CD1c-positive myeloid dendritic cell (primary cell): ENCODE data around the gene C1orf56.

ENCODE experiments used
- DNase-seq: peaks from one replicate; pipeline ENCODE4 v3.0.0-alpha.2; 2016; ENCODE audit errors: extremely low spot score

Gene C1orf56, protein sequence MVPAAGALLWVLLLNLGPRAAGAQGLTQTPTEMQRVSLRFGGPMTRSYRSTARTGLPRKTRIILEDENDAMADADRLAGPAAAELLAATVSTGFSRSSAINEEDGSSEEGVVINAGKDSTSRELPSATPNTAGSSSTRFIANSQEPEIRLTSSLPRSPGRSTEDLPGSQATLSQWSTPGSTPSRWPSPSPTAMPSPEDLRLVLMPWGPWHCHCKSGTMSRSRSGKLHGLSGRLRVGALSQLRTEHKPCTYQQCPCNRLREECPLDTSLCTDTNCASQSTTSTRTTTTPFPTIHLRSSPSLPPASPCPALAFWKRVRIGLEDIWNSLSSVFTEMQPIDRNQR

GRCh38 chr1:151047591-151047924 lies at the start of gene C1orf56:
C1orf56 (plus strand) TSS chr1:151047751; CDS start chr1:151047848, 97 bp downstream.
- peak; percentile 46 for DNase-seq

DNA sequence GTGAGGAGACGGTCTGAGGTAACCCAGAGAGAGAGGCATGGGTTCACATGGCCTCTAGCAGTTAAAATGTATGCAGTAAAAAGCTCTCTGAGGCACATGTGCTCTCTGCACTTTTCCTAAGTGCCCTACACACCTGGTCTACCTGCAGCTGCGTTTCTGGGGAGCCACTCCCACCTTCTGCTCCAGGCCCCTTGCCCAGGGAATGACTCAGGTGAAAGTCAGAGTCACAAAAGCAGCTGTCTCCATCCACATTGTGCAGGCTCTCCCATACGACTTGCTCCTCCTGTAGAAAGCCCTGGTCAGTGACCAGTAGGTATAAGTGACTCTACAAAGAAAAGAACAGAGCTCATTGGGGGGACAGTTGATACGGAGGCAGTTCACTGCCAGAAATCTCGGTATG lies 49.6 kb upstream of the C1orf56 start:
- DNase-seq: no peak

DNA sequence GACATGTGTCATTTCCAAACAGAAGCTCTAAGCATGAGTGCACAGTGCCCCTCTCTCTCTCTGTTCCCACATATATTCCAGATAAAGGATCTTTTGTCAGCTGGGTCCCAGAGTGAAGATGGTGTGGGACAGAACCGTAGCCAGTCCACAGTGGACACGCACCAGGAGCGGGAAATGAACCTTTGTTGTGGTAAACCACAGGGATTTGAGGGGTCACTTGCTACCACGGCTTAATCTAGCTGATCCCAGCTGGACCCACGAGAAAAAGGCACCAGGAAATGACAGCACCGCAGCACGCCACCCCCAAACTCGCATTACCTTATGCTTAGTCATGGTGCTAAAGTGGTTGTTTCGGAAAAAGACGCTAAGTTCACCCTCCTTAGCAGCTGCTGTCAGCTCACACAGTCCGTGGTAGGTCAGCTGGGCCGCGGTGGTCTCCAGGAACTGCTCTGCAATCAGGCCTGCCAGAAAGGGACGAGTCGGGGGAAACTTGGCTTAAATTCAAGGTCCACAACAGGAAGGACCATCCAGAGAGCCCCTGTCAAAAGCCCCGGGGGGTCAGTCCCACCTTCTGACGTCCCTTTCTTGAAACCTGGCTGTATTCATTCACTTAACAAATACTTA lies 48.4 kb upstream of the C1orf56 start:
- peak; percentile 64 for DNase-seq

GRCh38 chr1:150999926-151000325 lies 47.6 kb upstream of the C1orf56 start:
- DNase-seq: peak; percentile 24

DNA sequence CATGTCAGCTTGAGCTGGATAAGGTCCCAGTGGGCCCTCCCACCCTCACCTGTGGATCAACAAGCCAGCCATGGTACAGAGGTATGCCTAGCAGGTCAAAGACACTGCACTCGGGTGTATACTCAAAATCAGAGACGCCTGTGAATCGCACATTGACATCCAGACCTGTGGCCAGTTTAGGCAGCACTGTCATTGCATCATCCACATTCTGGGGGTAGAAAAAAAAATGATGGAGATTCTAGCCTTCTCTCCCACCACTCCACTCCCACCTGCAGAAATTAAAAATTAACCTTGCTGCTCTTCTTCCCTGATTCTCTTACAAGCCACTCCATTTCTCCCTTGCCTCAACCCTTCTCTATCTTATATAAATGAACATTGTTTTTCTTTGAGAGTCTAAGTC lies 47.1 kb upstream of the C1orf56 start:
- DNase-seq: no peak

DNA sequence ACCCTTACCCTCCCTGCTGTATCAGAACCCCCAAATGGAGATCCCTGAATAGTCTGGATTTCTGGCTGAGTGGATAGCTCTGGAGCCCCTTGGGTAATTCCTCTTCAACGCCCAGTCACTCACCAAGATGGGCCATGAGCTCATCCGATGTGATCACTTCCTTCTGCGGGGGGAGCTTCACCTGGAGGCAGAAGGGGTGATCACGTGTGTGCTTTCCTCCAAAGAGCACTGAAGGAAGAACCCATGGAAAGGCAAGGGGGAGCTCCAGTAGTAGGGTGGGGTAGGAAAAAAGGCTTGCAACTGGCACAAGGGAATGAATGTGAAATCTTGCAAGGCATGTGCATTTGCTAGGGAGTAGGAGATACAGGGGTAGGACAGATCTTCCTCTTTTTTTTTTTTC lies 45.9 kb upstream of the C1orf56 start:
- peak; percentile 77 for DNase-seq

- DNase-seq: peak; percentile 67
These were observed 45.5 kb upstream of the C1orf56 start for GRCh38 chr1:151002051-151002450.

DNA sequence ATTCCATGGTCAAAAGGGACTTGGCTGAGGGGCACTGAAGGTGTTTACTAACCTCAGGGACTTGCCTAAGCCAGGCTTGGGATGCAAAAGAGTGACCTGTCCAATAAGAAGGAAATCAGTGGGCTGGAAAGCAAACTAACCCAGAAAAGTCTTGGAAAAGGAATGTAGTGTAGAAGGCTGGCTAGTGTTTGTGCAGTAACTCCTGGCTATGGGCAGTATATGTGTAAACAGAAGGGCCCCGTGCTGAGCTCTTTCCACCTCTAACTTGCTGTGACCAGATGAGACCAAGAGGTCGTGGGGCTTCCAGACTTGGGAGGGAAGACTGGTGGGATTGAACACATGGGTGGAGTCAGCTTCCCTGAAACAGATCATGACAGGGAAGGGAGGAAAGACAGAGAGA lies 44.9 kb upstream of the C1orf56 start:
- no peak for DNase-seq

GRCh38 chr1:151003180-151003579 lies 44.4 kb upstream of the C1orf56 start:
- DNase-seq: peak; percentile 53

- no peak for DNase-seq
These were observed 41.7 kb upstream of the C1orf56 start for GRCh38 chr1:151005729-151006319.

DNA sequence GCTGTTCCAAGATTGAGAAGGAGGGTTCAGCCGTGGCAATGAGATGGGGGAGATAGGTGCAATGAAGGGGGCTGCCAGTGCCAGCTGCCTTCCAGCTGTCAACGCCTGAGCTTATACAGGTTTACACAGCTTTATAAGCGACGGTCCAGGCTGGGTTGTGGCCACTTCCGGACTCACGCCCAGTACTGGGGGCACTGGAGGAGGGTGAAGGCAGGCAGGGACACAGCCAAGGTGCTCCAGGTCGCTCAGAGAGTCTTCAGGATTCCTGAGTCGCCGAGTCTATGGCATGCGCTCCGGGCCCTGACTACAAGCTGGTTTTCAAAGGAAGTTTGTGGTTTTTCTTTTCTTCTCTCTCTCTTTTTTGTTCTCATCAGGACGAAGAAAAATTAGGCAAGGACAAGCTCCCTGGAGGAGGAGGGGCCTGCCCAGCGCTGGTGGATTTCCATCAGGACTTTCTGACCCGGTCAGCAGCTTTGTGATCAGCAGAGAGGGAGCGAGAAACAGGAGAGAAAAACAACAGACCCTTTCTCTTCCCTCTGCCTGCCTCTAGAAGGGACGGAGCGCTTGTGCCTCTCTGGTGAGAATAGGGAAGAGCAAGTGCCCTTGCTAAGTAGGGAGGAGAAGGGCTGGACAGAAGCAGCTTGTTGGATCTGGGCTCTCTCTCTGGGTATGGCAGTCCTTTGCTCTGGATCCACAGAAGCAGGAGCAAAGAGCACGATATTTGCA lies 41.1 kb upstream of the C1orf56 start, which contains the start of gene MINDY1:
TSS of gene MINDY1 (minus strand) at position 576 of the 726 bp plus-strand sequence. CDS start 4,285 bp downstream, outside the sequence.
- peak; percentile 73 for DNase-seq

DNA sequence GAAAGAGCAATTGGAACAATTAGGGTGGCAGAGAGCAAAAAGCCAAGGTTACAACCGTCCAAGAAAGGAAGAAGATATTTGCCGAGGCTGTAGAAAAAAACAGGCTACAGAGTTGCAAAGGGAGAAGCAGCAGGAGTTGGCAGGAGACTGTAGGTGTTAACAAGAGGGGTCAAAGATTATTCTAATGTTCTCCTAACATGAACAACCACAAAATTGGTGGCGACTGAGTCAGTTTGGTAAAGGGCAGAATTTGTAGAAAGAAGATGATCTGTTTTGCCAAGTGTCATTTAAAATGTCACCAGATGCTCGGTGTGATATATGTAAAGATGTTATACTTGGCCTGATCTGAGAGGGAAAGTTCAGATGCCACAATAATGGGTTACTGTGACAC lies 39.7 kb upstream of the C1orf56 start:
- no peak for DNase-seq

DNA sequence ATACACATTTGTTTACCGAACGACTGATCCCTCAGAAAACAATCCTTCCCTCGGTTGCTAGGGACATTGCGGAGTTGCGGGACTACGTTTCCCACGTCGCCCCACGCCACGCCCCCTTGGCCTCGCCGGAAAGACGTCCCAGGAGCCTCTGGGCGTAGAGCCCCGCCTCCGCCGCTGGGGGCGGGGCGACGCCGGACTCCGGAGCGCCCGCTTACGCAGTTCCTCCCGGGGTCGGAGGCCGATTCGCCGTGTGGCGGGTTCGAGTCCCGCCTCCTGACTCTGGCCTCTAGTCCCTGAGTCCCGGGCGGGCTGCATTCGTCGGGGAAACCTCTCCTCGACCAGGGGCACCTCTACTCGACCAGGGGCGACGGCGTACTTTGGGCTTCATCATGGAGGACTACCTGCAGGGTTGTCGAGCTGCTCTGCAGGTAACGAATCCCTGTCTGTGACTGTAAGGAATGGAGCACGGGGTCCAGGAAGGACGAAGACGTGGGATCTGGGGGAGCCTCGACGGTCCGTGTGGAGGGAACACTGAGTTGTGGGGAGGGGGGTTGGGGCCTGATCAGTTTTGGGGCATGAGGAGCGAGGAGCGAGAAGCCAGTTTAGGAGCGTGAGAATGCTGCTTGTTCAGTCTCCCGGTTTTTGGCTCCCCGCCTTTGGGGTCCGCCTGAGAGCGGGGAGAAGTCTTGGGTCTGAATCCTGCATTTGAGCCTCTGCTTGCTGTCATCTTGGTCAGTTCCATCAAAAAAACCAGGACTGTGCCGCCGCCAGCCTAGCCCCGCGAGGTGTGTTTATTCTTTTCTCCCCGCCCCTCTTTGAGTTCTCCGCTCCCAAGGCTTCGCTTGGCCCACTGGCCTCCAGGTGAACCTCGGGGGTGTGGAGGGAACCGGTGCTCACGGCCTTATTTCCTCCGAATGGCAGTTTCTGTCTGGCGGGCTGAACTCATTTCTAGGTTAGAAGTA lies 39.0 kb upstream of the C1orf56 start, which contains the start of gene PRUNE1:
TSS of gene PRUNE1 (plus strand) at position 206 of the 962 bp plus-strand sequence. CDS start at position 390, 184 bp downstream.
- DNase-seq: peak; percentile 99

- no peak for DNase-seq
These were observed 38.4 kb upstream of the C1orf56 start for GRCh38 chr1:151009206-151009587.

- DNase-seq: no peak
These were observed 37.7 kb upstream of the C1orf56 start for GRCh38 chr1:151009674-151010345.

DNA sequence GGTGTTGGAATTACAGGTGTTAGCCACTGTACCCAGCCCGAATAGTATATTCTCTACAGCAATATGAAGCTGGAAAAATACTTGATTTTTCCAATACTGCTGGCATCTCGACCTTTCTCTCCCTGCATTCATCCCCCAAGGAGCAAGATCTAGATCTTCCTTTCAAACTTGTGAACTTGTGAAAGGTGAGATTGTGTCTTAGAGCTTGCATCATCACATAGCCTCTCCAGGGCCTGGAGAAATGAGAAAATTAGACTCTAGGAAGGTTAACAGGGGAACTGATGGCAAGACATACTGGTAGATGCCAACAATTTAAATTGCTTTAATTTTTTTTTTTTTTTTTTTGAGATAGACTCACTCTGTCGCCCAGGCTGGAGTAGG lies 37.2 kb upstream of the C1orf56 start:
- no peak for DNase-seq

GRCh38 chr1:151011154-151011850 lies 36.2 kb upstream of the C1orf56 start:
- no peak for DNase-seq

GRCh38 chr1:151012684-151013471 lies 34.7 kb upstream of the C1orf56 start:
- no peak for DNase-seq

GRCh38 chr1:151013518-151013917 lies 34.0 kb upstream of the C1orf56 start:
- no peak for DNase-seq
